GM21526 (cell line): Measurements from ENCODE around the gene VAX1.
"Not testable (repeated sequence)": the region's sequence is repeated elsewhere in the genome, so short reads cannot be mapped to it uniquely, and the experiment has no call there.

Experiments used
- ATAC-seq: cut with Tn5 transposase; IDR thresholded peaks from one replicate; pipeline ENCODE4 v1.9.1; 2021; ENCODE audit warnings: moderate library complexity; ENCODE audit not compliant: unreplicated experiment, low FRiP score

Gene VAX1

GRCh38 chr10:117136391-117136975 is 1.6 kb downstream of the VAX1 start:
- no peak for ATAC-seq

DNA sequence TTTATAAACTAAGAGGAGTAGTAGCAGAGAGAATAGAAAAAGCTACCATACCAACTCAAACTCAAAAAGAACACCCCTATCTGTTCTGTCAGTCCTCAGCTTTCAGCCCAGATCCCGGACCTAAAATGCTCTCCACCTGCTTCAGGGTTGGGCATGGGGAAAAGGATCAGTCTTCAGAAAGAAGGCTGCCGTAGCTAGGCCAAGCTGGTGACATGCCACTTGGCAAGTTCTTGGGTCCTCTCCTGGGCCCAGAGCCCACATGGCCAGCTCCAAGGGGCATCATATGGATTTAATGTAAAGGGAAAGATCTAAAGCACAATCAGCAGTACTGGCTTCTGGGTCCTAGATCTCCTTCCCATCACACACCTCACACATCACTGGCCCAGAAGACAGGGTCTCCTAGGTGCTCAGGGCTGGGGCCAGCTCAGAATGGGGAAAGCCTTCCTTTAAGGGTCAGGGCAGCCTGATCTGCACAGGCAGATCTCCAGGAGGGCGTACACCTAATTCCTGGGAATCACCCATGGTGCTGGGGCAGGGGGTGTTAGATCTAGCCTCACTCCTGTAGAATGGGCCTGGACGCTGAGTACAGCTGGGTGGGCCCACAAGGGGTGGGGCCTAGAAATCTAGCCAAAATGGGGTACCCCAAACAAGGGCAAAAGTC is 2.5 kb downstream of the VAX1 start:
- ATAC-seq: no peak

GRCh38 chr10:117135026-117135372 is 3.1 kb downstream of the VAX1 start:
- no peak for ATAC-seq

- no peak for ATAC-seq
Measured at GRCh38 chr10:117134306-117135025, 3.6 kb downstream of the VAX1 start.

- ATAC-seq: no peak
Measured at GRCh38 chr10:117134056-117134305, 4.1 kb downstream of the VAX1 start.

DNA sequence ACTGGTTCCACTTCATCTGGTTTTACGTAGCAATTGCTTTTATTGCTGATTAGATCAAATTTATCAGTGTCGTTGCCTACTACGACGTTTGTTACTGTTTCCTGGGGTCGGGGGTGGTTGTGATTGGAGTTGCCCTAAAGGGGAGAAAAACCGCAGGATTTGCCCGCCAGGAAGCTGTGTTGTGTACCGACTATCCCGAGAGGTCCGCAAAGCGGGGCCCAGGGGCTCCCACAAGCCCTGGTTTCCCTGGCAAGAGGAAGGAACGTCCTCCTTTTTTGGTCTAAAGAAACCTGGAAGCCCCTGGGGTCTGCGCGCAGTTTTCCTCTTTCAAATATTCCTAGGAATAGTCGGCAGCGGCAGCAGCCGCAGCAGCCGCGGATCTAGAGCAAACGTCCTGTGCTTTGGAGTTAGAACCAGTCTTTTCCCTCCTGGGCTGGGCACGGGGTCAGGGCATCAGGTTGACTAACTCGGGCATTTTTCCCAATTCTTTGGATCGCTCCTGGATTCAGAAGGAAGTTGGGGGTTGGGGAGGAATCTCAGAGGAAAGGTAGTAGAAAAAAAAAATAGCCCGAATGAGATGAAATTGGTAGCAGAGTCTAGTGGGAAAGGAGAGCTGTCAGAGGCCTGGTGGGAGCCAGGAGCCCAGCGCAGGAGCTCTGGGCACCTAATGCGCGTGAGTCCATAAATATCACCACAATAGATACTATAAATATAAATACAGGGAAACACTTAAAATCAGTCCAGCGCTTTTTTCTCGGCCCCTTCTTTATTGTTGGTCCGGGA is 4.6 kb downstream of the VAX1 start:
- ATAC-seq: no peak

- no peak for ATAC-seq
Measured at GRCh38 chr10:117132751-117133231, 5.3 kb downstream of the VAX1 start.

DNA sequence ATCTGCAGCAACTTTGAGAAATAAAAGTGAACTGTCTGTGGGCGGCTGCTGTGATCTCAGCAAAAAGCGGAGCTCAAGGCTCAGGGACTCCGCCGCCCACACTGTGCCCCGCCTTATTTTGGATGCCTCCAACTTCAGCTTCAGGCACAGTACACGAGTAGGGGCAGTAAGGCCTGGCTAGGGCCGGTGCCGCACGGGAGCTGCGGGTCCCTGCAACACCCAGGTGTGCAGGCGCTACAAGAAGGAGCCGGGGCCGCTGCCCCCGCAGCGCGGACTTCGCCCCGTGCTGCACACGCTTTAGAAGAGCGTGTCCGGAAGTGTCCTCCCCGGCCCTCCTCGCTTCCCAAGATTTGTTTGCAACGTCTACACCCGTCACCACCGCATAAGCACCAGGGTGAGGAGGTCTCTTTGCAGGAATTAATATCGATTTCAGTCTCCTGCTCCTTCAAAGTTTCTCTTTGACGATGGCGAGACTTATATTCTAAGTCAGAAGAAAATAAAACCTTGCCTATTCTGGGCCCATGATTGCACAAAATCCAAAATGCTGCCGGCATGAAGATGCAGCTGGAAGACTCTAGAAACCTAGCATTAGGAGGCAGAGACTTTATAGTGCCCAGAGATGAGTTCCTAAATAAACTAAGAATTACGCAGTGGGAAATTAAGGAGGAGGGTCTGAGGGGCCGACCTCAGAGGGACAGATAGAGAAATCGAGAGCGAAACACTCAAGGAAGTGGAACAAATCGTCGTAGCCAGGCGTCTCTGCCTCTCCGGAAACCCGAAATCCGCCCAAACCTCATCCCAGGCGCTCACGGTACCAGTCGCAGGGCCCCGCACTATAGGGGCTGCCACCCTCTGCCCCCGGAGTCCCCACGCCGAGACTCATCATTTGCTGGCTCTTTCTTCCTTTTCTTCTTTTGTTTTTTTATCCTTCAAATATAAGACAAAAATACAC is 6.4 kb downstream of the VAX1 start:
- no peak for ATAC-seq

DNA sequence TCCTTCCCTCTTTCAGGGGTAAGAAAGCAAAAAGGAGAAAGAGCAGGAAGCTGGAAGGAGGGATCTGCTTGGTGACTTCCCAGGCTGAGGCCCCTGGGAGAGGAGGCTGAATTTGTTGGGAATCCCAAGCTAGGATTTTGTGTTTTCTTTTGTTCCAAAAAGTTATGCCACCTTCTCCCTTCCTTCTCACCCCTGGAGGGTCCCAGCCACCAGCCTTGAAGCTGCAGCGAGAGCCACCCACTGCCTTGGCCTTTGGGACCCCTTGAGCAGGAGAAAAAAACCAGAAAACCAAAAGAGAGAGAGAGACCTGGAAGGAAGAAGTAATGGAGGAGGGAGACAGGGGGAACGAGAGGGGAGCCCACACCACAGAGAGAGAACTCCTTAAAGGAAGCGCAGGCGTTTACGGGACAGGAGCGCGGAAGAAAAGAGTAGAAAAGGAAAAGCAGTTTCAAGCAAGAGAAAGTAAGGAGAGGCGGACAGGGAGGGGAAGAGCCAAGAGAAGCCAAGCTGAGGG is 7.2 kb downstream of the VAX1 start:
- ATAC-seq: no peak

DNA sequence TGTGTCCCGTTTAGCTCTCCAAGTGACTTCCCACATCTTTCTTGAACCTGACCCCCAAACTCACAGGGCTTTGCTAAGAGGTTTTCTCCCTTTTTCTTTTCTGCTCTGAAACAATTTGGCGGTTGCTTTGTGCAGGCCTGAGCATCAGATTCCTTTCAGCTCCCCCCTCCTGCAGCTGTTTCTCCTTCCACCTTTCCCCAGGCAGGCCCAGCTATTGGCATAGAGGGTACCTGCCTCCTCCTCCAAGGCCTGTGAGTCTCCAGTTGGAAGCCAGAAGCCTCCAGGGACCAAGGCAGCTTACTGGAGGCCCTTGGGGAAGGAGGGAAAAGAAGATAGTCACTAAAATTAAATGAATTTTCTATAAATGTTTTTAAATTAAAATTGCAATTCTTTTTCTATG is 7.7 kb downstream of the VAX1 start:
- ATAC-seq: no peak

DNA sequence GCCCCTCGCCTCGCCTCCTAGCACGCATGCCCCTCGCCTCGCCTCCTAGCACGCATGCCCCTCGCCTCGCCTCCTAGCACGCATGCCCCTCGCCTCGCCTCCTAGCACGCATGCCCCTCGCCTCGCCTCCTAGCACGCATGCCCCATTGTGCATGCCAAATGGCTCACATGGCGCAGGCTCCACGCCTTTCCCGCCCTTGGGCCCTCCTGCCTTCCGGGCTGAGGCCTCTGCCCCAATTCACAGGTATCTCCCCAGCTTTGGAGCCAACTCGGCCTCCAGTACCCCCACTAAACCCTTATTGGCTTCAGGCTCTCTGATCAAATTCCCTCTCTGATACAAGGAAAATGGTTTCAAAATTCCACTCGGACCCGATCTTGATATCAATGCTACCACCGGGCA is 11.4 kb downstream of the VAX1 start:
- not testable (repeated sequence) for ATAC-seq

DNA sequence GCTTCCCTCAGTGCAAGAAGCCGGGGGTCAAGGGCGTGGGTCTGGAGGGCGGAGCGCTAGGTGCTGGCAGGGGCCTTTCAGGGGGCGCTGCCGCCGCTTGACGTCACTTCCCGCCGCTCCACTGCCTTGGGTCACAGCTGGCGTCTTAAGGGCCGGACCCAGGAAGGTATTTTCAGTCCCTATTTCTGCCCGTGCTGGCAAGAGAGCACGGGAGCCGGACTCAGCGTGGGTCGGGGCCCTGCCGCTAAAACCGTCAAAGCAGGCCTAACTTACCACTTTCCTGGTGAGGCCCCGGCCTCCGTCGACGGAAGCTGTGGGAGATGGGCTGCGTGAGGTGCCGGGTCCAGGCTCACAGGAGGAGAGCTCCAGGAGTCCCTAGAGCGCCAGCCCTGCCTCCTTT is 12.0 kb downstream of the VAX1 start:
- no peak for ATAC-seq

DNA sequence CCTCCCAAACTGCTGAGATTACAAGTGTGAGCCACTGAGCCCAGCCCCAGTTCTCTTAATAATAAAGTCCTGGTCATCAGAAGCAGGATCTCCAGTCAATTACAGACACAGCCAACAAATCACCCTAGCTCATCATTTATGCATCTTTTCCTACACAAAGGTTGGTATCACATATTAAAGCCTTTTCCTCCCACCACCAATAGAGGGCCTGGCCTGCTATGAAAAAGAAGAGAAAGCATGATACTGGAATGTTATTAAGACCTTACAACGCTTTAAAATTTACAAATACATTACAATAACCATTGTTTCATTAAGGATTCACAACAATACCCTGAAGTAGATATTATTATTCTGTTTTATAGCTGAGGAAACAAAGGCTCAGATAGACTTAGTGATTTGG is 25.9 kb downstream of the VAX1 start:
- ATAC-seq: no peak

DNA sequence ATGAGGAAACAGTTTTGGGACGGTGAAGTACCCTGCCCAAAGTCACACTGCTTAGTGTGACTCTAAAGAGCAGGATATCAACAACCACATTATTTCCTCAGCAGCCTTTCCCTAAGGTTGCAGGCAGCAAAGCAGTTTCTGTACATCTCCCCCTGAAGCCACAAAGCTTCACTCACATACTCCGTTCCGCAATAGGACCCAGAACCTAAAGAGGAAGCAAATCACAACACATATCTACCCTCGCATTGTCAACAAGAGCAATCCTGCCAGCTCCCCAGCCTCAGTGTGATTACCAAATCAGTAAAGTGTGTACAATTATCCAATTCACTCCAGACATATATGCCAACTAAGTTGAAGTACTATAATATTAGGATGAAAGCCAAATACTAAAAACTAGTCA is 30.8 kb downstream of the VAX1 start:
- no peak for ATAC-seq

DNA sequence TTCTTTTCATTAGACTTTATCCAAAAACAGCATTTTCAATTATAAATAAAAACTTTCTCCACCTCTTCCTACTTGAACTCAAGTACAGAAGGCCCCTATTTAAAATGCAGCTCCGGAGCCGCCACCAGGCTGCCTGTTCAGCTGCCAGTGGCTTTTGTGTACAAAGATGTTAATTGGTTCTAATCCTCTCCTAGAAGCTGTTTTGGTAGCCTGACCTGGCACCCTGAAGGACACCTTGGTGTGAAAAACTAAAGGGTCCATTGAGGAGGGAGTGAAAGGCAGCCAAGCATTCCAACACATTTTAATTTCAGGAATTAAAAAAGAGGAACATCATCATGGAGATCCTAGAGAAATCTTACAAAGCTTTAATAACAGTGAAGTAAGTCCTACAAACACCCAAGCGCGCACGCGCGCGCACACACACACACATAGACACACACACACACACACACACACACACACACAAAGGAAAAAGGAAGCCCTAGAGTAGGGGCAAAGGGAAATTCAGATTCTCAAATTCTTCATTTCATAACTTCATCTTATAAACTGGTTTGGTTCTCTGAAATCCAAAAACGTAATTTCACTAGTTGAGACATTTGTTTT is 41.4 kb downstream of the VAX1 start:
- no peak for ATAC-seq

DNA sequence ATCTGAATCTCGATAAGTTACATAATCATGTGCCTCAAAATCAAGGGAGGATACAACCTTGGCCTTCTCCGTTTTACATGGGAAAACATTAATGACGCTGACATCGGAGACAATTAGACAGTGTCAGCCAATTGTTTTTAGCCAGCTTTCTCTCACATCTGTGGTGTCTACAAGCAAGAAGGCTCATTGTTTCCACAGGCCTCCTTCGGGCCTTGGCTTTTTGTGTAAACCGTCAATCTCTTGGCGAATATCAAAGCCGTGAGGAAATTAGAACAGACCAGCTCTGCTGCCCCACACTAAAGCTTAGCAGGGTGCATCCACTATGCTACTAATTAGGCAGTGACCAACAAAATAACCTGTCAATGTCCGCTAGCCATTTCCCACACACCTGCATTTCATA is 43.2 kb downstream of the VAX1 start:
- no peak for ATAC-seq

GRCh38 chr10:117092386-117092785 is 45.7 kb downstream of the VAX1 start:
- ATAC-seq: no peak

DNA sequence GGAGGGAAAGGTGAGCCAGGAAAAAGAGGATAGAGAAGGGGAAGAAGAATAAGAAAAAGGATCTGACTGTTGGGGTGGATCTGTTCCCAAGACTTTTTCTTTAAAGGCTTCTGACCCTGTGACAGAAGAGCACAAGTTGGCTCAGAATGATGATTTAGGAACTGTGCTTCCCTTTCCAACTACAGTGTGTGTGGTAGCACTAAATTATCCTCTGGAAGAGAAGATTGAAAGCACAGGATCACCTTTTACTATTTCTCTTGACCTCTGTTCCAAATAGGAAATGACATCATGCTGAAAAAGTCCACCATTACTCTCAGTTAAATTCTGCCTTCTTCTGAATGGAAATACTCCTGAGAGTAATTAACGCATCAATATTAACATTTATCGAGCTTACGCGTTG is 47.2 kb downstream of the VAX1 start:
- ATAC-seq: no peak

DNA sequence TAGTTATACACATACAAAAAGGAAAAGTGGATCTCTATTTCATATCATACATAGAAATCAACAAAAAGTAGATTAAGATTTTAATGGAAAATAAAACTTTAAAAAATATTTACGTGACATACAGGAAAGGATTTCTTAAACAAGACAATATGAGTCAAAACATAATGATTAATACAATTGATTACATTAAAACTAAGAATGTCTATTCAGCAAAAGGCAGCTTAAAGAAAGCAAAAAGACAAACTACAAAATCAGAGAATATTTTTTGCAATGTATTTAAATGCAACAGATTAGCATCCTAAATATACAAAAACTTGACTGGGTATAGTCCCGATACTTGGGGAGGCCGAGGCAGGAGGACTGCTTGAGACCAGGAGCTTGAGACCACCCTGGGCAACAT is 50.5 kb downstream of the VAX1 start:
- no peak for ATAC-seq

- no peak for ATAC-seq
Measured at GRCh38 chr10:117086546-117086945, 51.5 kb downstream of the VAX1 start.
